MM.1S (cell line): ENCODE measurements around the gene GMCL2.

Experiments
- EZH2 ChIP-seq: fragments of 300-600 bp; sonication (generic); optimal IDR thresholded peaks from 2 replicates; pipeline ENCODE3; 2017; ENCODE audit warnings: low read depth, mild to moderate bottlenecking, antibody characterized with exemption, low read length, mixed read lengths
- EZH2phosphoT487 ChIP-seq: fragments of 300-600 bp; sonication (generic); IDR thresholded peaks from 2 replicates; pipeline ENCODE4 v1.6.1; 2018; ENCODE audit warnings: antibody characterized with exemption, low read length
- TF ChIP-seq, protein P1 (sequence below): fragments of 300-600 bp; sonication (generic); IDR thresholded peaks from 2 replicates; pipeline ENCODE4 v1.5.1; 2016; ENCODE audit warnings: antibody characterized with exemption, low read length, mixed read lengths

DNA sequence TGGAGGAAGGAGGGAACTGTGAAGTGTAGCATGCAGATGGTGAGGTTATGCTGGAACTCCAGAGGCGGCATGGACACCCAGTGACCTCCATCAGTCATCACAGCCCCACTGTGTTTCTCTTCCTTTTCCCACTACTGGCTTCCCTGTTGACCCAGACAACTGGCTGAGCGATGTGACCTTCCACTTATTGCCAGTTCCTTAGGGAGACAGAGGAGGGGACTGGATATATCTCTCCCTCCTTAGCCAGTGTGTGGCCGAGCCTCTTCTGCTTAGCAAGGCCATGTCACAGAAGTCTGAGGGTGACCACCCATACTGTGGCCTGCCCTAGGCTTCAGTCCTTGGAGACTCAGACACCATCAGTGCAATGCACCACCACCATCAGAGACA, 48.4 kb upstream of the GMCL2 start:
- TF ChIP-seq, protein P1, sequence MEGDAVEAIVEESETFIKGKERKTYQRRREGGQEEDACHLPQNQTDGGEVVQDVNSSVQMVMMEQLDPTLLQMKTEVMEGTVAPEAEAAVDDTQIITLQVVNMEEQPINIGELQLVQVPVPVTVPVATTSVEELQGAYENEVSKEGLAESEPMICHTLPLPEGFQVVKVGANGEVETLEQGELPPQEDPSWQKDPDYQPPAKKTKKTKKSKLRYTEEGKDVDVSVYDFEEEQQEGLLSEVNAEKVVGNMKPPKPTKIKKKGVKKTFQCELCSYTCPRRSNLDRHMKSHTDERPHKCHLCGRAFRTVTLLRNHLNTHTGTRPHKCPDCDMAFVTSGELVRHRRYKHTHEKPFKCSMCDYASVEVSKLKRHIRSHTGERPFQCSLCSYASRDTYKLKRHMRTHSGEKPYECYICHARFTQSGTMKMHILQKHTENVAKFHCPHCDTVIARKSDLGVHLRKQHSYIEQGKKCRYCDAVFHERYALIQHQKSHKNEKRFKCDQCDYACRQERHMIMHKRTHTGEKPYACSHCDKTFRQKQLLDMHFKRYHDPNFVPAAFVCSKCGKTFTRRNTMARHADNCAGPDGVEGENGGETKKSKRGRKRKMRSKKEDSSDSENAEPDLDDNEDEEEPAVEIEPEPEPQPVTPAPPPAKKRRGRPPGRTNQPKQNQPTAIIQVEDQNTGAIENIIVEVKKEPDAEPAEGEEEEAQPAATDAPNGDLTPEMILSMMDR: no peak
- TF ChIP-seq EZH2 (no peak), EZH2phosphoT487 (no peak)
